ENCODE data around the gene MIER1.

MIER1 gene

GRCh38 chr1:66985835-66986234, 61.0 kb downstream of the MIER1 start:
- no peak for TF ChIP-seq CTCF (IDR thresholded peaks at IDR 0.05; ENCODE audit: borderline replicate concordance, control extremely low read depth, extremely low read depth, insufficient read depth, missing control alignments)
- no peak for DNase-seq (ENCODE audit: low spot score)
- in situ Hi-C loops (cut with MboI; ENCODE audit: low sequenced_read_pairs, unreplicated experiment): no loop called here

GRCh38 chr1:66993076-66993475, 68.3 kb downstream of the MIER1 start:
- no peak for TF ChIP-seq CTCF (IDR thresholded peaks at IDR 0.05; ENCODE audit: borderline replicate concordance, control extremely low read depth, extremely low read depth, insufficient read depth, missing control alignments)
- in situ Hi-C loops (cut with MboI; ENCODE audit: low sequenced_read_pairs, unreplicated experiment): loop anchor here (10.0 kb wide), 2 partner anchors 152 to 212 kb away; no protein-coding TSS in a partner anchor
- DNase-seq (ENCODE audit: low spot score): no peak

GRCh38 chr1:66996018-66996682, 71.4 kb downstream of the MIER1 start:
- in situ Hi-C loops (cut with MboI; ENCODE audit: low sequenced_read_pairs, unreplicated experiment): loop anchor here (10.0 kb wide), 2 partner anchors 149 to 209 kb away; no protein-coding TSS in a partner anchor
- DNase-seq (ENCODE audit: low spot score): peak; percentile 40
- TF ChIP-seq CTCF (IDR thresholded peaks at IDR 0.05; ENCODE audit: borderline replicate concordance, control extremely low read depth, extremely low read depth, insufficient read depth, missing control alignments): peak; percentile 77

- no peak for TF ChIP-seq CTCF (IDR thresholded peaks at IDR 0.05; ENCODE audit: borderline replicate concordance, control extremely low read depth, extremely low read depth, insufficient read depth, missing control alignments)
- in situ Hi-C loops (cut with MboI; ENCODE audit: low sequenced_read_pairs, unreplicated experiment): loop anchor here (10.0 kb wide), 2 partner anchors 146 to 206 kb away; no protein-coding TSS in a partner anchor
- no peak for DNase-seq (ENCODE audit: low spot score)
These were observed 74.2 kb downstream of the MIER1 start for GRCh38 chr1:66998972-66999371.

- TF ChIP-seq CTCF (IDR thresholded peaks at IDR 0.05; ENCODE audit: borderline replicate concordance, control extremely low read depth, extremely low read depth, insufficient read depth, missing control alignments): no peak
- no peak for DNase-seq (ENCODE audit: low spot score)
- in situ Hi-C loops (cut with MboI; ENCODE audit: low sequenced_read_pairs, unreplicated experiment): loop anchor here (10.0 to 25.0 kb wide), 3 partner anchors 145 to 487 kb away; no protein-coding TSS in a partner anchor
These were observed 75.0 kb downstream of the MIER1 start for GRCh38 chr1:66999640-67000400.

GRCh38 chr1:67001682-67002425, 77.1 kb downstream of the MIER1 start:
- in situ Hi-C loops (cut with MboI; ENCODE audit: low sequenced_read_pairs, unreplicated experiment): loop anchor here (25.0 kb wide), 1 partner anchor 485 kb away; no protein-coding TSS in a partner anchor
- no peak for TF ChIP-seq CTCF (IDR thresholded peaks at IDR 0.05; ENCODE audit: borderline replicate concordance, control extremely low read depth, extremely low read depth, insufficient read depth, missing control alignments)
- no peak for DNase-seq (ENCODE audit: low spot score)

Data from GM13976 (cell line).